Measurements from ENCODE around the gene RASSF8. TPM values are rescaled to one million over a fixed set of nuclear protein-coding genes. Genes with fewer than 3 reads are reported as not detected.

The RASSF8 gene
- total RNA-seq, 4 donors from 2014 or later = 56.8 to 81.0 (median 77.3) TPM

Other genes with a start within 250 kb of the RASSF8 start
- 10 to 100 TPM in 3 of 4 donors, 1 to 10 TPM in 1; 6.3 to 20.0 (median 14.8) TPM for gene BHLHE41, start 166.4 kb downstream of the RASSF8 start, total RNA-seq
- 10 to 100 TPM; 36.4 to 81.8 (median 64.9) TPM for gene SSPN, start 236.9 kb downstream of the RASSF8 start, total RNA-seq

Data from esophagus muscularis mucosa (tissue), 4 donors.